HG03520 (cell line): ENCODE results near the gene CIB1.

ENCODE experiments used
- ATAC-seq: cut with Tn5 transposase; IDR thresholded peaks from one replicate; pipeline ENCODE4 v1.9.1; 2021; ENCODE audit warnings: mild to moderate bottlenecking, moderate library complexity; ENCODE audit not compliant: unreplicated experiment

The CIB1 gene

DNA sequence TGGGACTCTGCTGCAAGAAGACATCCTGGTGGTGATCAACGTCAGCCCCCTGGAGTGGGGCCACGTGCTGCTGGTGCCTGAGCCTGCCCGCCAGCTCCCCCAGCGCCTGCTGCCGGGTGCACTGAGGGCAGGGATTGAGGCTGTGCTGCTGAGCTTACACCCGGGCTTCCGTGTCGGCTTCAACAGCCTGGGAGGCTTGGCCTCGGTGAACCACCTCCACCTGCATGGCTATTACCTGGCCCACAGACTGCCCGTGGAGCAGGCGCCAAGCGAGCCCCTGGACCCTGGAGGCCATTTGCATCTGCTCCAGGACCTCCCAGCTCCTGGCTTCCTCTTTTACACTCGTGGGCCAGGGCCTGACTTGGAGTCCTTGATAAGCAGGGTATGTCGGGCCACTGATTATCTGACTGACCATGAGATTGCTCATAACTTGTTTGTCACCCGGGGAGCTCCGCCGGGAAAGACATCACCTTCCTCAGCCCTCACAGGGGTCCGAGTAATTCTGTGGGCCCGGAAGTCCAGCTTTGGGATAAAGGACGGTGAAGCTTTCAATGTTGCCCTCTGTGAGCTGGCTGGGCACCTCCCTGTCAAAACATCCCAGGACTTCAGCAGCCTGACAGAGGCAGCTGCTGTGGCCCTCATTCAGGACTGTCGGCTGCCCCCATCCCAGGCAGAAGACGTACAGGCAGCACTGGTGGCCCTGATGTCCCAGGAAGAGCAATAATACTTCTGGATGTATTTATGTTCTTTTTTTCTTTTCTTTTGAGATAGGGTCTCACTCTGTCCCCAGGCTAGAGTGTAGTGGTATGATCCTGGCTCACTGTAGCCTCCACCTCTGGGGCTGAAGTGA is 7.8 kb upstream of the CIB1 start:
- no peak for ATAC-seq

DNA sequence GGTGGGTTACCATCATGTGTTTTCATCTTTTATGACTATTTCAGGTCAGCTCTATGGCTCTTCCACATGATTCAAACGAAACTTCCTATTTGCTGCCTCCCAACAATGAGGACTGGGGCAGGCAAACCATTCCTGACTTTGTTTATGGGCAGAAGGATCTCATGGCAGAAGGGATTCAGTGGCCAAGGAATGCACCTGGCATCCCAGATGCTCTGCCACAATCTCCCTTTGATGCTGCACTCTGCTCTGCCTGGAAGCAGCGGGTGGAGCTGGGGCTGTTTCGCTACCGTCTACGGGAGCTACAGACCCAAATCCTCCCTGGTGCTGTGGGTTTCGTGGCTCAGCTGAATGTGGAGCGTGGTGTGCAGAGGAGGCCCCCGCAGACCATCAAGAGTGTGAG is 7.1 kb upstream of the CIB1 start:
- ATAC-seq, result no peak

DNA sequence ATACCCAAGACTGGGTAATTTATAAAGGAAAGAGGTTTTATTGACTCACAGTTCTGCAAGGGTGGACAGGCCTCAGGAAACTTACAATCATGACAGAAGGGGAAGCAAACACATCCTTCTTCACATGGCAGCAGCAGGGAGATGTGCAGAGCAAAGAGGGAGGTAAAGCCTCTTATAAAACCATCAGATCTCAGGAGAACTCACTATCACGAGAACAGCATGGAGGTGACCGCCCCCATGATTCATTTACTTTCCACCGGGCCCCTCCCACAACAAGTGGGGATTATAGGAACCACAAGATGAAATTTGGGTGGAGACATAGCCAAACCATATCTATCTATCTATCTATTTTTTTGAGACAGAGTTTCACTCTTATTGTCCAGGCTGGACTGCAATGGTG is 5.6 kb upstream of the CIB1 start:
- no peak for ATAC-seq

DNA sequence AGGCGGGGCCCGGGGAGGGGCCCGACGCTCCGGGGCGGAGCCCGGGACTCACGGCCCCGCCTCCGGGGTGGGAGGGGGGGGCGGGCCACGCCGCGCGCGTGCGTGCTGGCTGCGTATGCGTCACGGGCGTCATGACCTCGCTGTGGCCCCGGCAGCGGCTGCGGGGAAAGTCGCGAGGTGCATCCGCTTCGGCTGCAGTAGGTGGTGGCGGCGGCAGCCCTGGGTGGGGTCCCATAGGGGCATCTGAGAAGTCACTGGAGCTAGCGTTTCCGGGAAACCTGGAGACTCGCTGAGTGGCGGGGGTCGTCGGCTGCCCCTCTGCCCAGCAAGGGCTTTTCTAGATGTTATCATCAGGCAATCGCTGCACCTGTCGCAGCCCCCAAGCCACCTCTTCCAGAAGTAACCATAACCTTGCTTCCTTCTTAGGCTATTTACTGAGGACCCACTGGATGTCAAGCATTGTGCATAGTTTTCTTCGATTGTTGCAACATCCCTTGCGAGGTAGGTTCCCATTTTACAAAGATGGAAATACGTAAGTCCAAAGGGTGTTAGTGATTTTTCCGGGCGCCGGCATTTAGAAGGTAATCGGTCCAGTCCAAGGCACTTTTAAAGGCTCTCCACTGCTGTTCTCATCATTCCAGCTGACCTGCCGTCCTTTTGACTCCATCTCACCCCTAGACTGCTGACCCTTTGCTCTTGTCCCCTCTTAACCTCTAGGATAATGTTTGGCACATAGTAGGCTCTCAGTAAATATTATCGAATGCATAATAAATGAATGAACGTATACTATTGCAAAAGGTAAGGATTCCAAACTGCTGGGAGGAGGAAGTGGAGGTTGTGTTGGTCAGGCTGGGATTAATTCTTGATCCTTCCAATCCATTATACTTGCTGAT is 601 bp upstream of the CIB1 start, which contains the start of gene GDPGP1:
GDPGP1 (plus strand) TSS at position 114 of the 893 bp plus-strand sequence. CDS start 6,700 bp downstream, outside the sequence.
- ATAC-seq, result peak; percentile 63

DNA sequence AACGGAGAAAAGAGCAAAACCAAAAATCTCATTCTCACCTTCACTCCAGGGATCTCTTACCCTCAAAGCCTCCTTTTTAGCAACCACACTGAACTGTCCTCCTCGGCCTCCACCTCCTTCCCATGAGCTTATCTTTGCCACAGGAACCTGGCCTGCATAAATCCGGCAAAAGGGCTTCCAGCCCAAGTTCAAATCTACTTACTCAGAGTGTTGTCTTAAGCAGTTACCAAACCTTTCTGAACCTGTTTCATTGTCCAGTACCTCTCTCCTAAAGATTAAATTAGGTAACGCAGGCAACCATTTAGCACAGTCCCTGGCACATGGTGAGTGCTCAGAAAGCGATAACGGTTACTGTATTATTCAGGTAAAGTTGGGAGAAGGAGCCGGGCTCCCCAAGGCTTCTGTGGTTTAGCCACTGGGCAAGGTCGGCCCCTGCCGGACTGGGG is 777 bp downstream of the CIB1 start:
- ATAC-seq, result no peak

DNA sequence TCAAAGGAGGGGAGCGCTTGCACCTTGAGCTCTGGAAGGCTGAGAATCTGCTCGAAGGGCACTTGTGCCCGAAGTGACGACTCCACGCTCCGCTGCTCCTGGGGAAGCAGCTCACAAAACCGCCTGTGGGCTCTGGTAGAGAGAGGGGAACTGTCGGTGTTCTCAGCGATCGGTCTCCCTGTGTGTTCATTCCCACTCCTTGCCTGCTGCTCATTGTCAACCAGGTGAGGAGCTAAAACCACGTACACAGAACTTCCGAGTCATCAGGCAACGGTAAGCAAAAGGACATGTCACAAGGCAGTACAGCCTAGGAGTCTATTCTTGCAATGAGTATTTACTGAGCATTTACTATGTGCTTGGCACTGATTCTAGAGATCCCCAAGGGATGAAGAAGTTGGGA is 1.5 kb downstream of the CIB1 start:
- ATAC-seq, result no peak

DNA sequence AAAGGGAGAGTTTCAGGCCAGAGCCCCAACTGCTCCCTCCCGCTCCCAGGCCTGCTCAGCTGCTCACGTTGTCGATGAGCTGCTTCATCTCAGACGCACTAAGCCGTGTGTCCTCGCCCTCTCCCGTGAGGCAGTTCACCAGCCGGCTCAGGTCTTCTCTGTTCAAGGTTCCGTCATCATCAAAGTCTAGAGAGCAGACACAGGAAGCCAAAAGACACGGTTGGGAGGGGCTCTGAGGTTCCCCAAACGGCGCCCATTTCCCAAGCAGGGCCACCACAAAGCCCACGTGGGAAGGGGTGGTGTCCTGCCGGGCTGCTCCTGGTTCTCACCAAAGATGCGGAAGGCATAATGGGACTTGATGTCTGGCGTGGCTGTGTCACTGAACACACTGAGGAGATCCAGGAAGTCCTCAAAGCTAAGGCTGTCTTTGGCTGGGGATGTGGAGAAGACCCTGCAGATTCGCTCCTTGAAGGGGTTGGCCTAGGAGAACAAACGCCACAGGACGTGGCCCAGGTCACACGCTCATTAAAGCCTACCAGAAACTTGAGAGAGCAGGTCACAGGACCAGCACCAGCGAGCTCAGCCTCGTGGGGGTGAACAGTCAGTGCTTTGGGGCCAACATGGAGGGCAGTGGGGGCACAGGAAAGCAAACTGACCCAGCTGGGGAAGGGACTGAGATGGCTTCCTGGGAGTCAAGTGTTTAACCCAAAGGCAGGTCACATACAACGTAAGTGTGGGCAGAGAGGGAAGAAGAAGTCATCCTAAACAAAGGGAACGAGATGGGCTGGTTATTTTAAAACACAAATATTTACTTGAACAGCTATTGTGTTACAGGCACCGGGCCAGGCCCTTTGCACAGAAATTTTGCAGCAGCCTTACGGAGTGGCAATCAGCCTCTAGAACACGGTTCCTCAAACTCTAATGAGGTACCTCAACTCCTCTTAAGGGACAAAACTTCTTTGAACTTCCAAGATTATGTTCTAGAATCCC is 2.4 kb downstream of the CIB1 start:
- ATAC-seq, result no peak

DNA sequence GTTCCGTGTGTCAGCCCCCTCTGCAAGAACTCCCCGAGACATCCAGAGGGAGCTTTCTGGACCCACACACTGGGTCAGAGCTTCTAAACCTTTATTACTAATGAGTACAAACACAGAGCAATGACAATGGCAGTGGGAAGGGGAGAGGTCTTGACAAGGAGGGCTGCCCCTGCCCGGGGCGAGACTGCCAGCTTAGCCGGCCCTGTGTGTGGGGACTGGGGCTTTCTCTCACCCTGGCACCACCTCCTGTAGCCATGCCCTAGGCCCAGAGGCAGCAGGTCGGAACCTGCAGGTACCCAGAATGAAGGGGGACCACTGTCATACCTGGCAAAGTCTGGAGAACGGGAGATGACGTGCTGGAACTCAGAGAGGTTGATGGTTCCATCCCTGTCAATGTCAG is 3.1 kb downstream of the CIB1 start:
- ATAC-seq, result no peak

DNA sequence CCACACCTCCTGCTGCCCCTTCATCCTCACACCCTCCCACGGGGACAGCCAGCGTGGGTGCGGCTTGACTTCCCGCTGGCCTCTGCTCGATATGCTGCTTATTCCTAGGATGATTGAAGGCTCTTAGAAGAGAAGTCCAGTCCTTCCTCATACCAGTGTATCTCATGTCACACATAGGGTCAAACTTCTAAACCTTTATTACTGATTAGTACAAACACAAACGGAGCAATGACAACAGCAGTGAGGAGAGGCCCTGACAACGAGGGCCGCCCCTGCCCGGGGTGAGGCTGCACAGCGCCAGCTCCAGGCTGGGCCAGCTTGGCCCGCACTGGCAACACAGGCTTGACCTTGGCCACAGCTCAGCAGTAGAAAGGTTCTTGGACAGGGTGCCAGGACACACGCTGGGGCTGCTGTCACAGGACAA is 3.7 kb downstream of the CIB1 start:
- ATAC-seq, result no peak

DNA sequence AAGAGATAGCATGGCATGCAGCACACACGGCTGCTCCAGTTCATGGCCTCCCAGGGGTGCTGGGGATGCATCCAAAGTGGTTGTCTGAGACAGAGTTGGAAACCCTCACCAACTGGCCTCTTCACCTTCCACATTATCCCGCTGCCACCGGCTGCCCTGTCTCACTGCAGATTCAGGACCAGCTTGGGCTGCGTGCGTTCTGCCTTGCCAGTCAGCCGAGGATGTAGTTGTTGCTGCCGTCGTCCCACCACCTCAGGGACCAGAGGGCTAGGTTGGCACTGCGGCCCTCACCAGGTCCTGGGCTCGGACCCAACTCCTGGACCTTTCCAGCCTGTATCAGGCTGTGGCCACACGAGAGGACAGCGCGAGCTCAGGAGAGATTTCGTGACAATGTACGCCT is 4.8 kb downstream of the CIB1 start:
- no peak for ATAC-seq

DNA sequence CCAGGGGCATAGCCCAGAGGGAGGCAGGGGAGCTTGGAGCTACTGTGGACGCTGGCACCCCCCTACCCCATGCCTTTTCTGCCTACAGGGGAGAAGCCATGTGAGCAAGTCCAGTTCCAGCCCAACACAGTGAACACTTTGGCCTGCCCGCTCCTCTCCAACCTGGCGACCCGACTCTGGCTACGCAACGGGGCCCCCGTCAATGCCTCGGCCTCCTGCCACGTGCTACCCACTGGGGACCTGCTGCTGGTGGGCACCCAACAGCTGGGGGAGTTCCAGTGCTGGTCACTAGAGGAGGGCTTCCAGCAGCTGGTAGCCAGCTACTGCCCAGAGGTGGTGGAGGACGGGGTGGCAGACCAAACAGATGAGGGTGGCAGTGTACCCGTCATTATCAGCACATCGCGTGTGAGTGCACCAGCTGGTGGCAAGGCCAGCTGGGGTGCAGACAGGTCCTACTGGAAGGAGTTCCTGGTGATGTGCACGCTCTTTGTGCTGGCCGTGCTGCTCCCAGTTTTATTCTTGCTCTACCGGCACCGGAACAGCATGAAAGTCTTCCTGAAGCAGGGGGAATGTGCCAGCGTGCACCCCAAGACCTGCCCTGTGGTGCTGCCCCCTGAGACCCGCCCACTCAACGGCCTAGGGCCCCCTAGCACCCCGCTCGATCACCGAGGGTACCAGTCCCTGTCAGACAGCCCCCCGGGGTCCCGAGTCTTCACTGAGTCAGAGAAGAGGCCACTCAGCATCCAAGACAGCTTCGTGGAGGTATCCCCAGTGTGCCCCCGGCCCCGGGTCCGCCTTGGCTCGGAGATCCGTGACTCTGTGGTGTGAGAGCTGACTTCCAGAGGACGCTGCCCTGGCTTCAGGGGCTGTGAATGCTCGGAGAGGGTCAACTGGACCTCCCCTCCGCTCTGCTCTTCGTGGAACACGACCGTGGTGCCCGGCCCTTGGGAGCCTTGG is 5.6 kb downstream of the CIB1 start:
- ATAC-seq, result no peak

DNA sequence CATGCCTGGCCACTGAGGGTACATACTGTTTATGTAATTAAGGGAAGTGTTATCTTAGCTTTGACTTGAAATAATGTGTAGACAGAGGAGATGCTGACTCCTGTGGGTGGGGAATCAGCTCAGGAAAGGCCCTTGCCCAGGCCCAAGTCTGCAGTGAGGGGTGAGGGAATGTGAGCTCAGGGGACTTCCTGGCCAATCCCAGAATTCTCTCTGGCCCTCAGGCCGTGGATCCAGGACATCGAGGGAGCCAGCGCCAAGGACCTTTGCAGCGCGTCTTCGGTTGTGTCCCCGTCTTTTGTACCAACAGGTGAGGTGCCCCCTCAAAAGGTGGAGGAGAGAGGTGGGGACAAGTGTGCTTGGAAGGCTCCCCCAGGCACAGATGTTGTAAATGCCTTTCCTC is 6.4 kb downstream of the CIB1 start:
- ATAC-seq, result no peak

DNA sequence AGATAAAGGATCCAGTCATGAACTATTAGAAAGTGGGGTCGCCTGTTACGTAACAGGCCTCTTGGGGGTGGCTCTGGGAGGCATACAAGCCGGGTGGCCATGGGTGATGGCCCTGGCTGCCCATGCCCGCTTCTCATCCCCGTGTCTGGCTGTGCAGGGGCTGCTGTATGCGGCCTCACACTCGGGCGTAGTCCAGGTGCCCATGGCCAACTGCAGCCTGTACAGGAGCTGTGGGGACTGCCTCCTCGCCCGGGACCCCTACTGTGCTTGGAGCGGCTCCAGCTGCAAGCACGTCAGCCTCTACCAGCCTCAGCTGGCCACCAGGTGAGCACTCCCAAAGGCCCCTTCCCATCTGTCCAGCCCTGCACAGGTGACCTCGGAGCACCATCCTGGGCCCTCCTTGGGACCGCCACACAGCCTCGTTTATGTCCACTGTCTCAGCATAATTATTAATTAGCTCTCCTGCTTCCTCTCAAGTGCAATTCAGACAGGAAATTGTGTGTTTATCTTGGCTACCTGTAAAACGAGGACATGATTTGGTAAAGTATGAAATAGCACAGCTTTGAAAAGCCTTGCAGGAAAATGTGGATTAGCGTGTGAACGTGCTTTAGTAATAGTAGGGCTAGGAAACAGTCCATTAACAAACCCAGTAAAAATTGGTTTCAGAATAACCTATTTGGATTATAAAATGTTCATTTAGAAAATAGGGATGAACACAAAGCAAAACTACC is 8.1 kb downstream of the CIB1 start:
- no peak for ATAC-seq

DNA sequence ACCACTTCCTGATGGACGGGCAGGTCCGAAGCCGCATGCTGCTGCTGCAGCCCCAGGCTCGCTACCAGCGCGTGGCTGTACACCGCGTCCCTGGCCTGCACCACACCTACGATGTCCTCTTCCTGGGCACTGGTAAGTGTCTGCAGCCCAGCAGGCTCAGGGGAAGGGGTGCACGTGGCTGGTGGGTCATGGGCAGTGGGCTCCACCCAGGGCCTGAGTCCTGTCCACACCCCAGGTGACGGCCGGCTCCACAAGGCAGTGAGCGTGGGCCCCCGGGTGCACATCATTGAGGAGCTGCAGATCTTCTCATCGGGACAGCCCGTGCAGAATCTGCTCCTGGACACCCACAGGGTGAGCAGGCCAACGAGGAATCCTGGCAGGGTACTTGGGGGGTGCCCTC is 8.7 kb downstream of the CIB1 start:
- no peak for ATAC-seq

DNA sequence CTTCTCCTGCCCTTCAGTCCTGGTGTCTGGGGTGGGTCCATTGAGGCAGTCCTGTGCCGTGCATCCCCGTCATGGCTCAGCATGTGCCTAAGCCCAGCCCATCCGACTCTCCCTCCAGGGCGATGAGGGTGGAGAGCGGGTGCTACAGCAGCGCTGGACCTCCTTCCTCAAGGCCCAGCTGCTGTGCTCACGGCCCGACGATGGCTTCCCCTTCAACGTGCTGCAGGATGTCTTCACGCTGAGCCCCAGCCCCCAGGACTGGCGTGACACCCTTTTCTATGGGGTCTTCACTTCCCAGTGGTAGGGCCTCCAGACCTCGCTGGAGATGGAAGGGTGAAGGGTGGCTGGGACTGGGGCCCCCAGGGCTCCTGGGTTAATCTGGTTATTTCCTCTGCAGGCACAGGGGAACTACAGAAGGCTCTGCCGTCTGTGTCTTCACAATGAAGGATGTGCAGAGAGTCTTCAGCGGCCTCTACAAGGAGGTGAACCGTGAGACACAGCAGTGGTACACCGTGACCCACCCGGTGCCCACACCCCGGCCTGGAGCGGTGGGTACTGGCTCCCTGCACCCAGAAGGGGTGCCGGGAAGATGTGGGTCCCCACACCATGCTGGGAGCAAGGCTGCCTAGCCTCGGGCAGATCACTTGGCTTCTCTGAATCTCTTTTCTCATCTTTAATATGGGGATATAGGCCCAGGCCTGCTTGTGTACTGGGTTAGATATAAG is 10.1 kb downstream of the CIB1 start:
- no peak for ATAC-seq

DNA sequence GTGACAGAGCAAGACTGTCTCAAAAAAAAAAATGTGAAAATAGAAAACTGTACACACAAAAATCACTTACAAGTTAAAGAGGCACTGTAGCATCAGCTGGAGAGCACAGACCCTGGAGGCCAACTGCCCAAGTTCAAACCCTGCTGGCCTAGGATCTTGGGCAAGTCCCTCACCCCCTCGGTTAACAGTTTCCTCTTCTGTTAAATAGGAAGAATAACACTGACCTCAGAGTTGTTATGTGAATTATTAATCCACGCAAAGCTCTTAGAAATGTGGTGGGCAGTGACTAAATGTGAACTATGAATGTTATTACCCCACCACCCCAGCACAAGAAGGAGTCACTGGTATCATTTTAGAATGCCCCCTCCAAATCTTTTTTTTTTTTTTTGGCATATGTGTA is 11.2 kb downstream of the CIB1 start:
- ATAC-seq, result no peak

DNA sequence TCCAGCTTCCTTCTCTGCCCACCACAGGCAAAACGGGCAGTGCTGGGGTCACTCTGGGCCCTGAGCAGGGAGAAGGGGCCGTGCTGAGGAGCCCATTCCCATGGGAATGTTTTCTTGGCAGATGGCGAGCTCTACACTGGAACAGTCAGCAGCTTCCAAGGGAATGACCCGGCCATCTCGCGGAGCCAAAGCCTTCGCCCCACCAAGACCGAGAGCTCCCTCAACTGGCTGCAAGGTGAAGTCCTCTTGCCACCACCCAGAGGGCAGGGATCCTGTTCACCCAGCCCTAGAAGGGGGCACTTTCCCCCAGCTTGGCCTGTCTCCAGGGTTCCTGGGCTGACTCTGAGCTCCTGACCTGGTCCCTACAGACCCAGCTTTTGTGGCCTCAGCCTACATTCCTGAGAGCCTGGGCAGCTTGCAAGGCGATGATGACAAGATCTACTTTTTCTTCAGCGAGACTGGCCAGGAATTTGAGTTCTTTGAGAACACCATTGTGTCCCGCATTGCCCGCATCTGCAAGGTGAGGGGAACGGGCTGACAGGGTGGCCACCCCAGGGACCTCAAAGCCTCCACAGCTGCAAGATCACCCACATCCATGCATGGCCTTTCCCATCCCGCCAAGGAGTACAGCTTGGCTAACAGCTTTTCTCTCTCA is 12.4 kb downstream of the CIB1 start:
- no peak for ATAC-seq
